DOHH2 (cell line): Measurements from ENCODE around the gene FBXL17.

Source experiments
- H3F3A ChIP-seq: fragments of 200-600 bp; sonication (generic), shearing (Covaris generic); 2 replicates; pipeline ENCODE4 v1.6.0; 2016; ENCODE audit warnings: antibody characterized with exemption, mild to moderate bottlenecking; ENCODE audit not compliant: control insufficient read depth, insufficient read depth
- H3K27ac ChIP-seq: fragments of 200-600 bp; sonication (generic); 2 replicates; pipeline ENCODE4 v1.5.1; 2014; ENCODE audit warnings: low read depth, mild to moderate bottlenecking, low read length, moderate library complexity
- H3K27me3 ChIP-seq: fragments of 200-600 bp; sonication (generic); 2 replicates; pipeline ENCODE4 v1.6.1; 2014; ENCODE audit warnings: mild to moderate bottlenecking, low read length, mixed read lengths; ENCODE audit not compliant: control insufficient read depth
- H3K36me3 ChIP-seq: fragments of 200-600 bp; sonication (generic); 2 replicates; pipeline ENCODE4 v1.6.1; 2014; ENCODE audit warnings: mild to moderate bottlenecking, low read length, moderate library complexity, mixed read lengths; ENCODE audit not compliant: control insufficient read depth
- H3K4me1 ChIP-seq: fragments of 200-600 bp; sonication (generic); 2 replicates; pipeline ENCODE4 v1.6.1; 2014; ENCODE audit warnings: mild to moderate bottlenecking, low read length, mixed read lengths; ENCODE audit not compliant: control insufficient read depth
- H3K4me2 ChIP-seq: fragments of 200-600 bp; sonication (generic); 2 replicates; pipeline ENCODE4 v1.6.0; 2014; ENCODE audit warnings: mild to moderate bottlenecking, low read length, moderate library complexity
- H3K4me3 ChIP-seq: fragments of 200-600 bp; sonication (generic); 2 replicates; pipeline ENCODE4 v1.5.1; 2014; ENCODE audit warnings: mild to moderate bottlenecking, low read length, mixed read lengths
- H3K79me2 ChIP-seq: fragments of 200-600 bp; sonication (generic); 2 replicates; pipeline ENCODE4 v1.6.1; 2014; ENCODE audit warnings: mild to moderate bottlenecking, low read length, mixed read lengths; ENCODE audit not compliant: control insufficient read depth
- H3K9me2 ChIP-seq: fragments of 200-600 bp; sonication (generic); replicated peaks from 2 replicates; pipeline ENCODE4 v1.6.1; 2014; ENCODE audit warnings: mild to moderate bottlenecking, low read length, mixed read lengths; ENCODE audit not compliant: control insufficient read depth
- H3K9me3 ChIP-seq: fragments of 200-600 bp; sonication (generic); 2 replicates; pipeline ENCODE4 v1.6.1; 2014; ENCODE audit warnings: antibody characterized with exemption, low read length, mixed read lengths; ENCODE audit not compliant: control insufficient read depth, insufficient read depth
- H4K20me1 ChIP-seq: fragments of 200-600 bp; sonication (generic); 2 replicates; pipeline ENCODE4 v1.6.0; 2014; ENCODE audit warnings: low read depth, mild to moderate bottlenecking, antibody characterized with exemption, low read length, moderate library complexity; ENCODE audit not compliant: control insufficient read depth, insufficient read depth
- EZH2phosphoT487 ChIP-seq: fragments of 200-600 bp; sonication (generic); IDR thresholded peaks from 2 replicates; pipeline ENCODE4 v1.6.1; 2017; ENCODE audit warnings: borderline replicate concordance, mild to moderate bottlenecking, antibody characterized with exemption, low read length, moderate library complexity, mixed read lengths
- TF ChIP-seq, protein P1 (sequence below): fragments of 200-600 bp; sonication (generic); IDR thresholded peaks from one replicate; pipeline ENCODE4 v1.5.1; 2014; ENCODE audit warnings: antibody characterized with exemption, mild to moderate bottlenecking, low read depth, low read length; ENCODE audit not compliant: poor library complexity, severe bottlenecking

The FBXL17 gene

DNA sequence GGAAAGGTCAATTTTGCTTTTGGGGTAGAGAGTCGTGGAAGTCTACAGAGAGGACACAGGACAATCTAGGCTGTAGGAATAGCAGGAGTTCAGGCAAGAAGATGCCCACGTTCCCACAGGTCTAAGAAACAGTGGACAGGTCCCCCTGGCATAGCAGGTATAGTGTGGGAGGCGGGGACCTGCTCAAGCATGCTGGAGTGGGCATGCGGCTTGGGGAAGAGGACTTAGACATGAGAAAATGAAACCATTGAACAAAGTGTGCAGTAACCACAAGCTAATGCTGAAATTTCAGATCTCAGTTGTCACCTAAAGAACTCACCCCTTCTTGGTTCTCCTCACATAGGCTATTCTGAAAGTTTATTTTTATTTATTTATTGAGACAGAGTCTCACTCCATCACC, 568.3 kb downstream of the FBXL17 start:
- Histone ChIP-seq H3K4me3 (no peak overlapping the region), H3K27ac (no peak overlapping the region), H3K4me2 (no peak overlapping the region)

DNA sequence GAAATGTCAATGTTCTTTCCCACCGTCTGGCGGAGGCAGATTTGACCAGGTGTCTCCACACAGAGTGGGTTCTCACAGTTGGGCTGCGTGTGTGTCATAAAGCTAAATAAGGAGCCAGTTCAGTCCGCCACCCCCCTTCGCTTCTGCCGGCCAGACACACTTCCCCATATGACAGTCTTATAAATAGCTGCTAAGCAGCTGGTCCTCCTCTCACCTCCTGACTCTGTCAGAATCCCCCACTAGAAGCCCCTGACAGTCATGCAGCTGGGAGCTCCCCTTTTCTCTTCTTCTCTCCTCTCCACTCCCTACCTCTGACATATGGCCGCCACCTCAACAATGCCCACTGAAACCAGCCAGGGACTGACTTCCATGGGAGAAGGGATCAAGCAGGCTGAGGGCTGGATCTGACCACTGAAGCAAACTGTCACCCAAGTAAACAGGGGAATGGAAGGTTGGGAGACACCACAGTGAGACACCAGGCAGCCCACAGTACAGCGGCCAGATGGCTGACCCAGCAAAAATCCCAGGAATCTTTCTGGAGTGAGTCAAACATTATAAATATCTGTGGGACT, 569.2 kb downstream of the FBXL17 start:
- no peak overlapping the region for H3K27ac ChIP-seq
- no peak overlapping the region for H3K4me2 ChIP-seq

More for the DNA sequence above, 568.3 kb downstream of the FBXL17 start:
- Histone ChIP-seq H3K36me3 (no peaks in the 10 kb centered on the region), H3K27me3 (no peaks in the 10 kb centered on the region), H3K4me1 (no peaks in the 10 kb centered on the region), H3K9me2 (no peaks in the 10 kb centered on the region), H3K9me3 (no peaks in the 10 kb centered on the region), H3F3A (no peaks in the 10 kb centered on the region), H4K20me1 (no peaks in the 10 kb centered on the region), H3K79me2 (no peaks in the 10 kb centered on the region)
- no peak for TF ChIP-seq EZH2phosphoT487
- TF ChIP-seq, protein P1, sequence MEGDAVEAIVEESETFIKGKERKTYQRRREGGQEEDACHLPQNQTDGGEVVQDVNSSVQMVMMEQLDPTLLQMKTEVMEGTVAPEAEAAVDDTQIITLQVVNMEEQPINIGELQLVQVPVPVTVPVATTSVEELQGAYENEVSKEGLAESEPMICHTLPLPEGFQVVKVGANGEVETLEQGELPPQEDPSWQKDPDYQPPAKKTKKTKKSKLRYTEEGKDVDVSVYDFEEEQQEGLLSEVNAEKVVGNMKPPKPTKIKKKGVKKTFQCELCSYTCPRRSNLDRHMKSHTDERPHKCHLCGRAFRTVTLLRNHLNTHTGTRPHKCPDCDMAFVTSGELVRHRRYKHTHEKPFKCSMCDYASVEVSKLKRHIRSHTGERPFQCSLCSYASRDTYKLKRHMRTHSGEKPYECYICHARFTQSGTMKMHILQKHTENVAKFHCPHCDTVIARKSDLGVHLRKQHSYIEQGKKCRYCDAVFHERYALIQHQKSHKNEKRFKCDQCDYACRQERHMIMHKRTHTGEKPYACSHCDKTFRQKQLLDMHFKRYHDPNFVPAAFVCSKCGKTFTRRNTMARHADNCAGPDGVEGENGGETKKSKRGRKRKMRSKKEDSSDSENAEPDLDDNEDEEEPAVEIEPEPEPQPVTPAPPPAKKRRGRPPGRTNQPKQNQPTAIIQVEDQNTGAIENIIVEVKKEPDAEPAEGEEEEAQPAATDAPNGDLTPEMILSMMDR: no peak

DNA sequence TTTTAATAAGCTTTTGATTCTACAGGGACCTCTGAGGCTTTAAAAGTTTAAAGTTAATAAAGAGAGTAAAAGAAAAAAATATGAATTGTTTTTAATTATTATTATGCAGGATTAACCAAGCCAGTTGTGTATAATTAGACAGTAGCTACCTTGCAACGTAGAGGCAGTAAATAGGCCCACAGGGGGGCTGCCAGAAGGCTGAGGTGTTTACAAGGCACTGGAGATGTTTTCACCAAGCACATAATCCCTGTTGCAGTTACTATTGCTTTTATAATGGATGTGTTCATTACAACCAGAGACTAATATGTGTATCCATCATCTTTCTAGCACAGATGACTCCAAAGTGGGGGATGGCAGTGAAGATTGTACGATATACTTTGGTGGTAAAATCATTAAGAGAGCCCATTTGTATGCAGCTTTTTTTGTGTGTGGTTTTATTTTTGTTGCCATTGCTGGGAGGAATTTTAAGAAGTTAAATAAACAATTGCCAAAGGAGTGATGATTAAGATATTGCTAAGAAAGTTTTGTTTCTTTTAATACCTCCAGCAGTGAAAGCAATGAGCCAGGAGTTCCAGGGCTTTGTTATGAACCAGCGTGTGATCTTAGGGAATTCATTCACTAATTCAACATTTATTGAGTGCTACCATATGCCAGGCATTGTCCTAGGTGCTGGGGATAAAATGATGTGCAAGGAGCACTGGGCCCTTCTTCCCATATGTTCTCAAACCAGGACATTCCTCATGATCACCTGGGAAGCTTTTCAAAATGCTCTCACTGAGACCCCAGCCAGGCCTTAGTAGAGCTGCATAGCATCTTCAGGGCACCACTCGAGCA, 572.5 kb downstream of the FBXL17 start:
- Histone ChIP-seq H3K4me1 (no peaks in the 10 kb centered on the region), H3K4me3 (no peak overlapping the region), H3K36me3 (no peaks in the 10 kb centered on the region), H3K79me2 (no peaks in the 10 kb centered on the region), H3K27me3 (no peaks in the 10 kb centered on the region), H3K9me2 (no peaks in the 10 kb centered on the region), H3K27ac (no peak overlapping the region), H3F3A (no peaks in the 10 kb centered on the region), H3K9me3 (no peaks in the 10 kb centered on the region), H4K20me1 (no peaks in the 10 kb centered on the region), H3K4me2 (no peak overlapping the region)
- TF ChIP-seq EZH2phosphoT487: no peak
- TF ChIP-seq, protein P1: no peak

More for the DNA sequence above, 569.2 kb downstream of the FBXL17 start:
- Histone ChIP-seq H3K4me1 (no peaks in the 10 kb centered on the region), H3K4me3 (no peak overlapping the region), H3K36me3 (no peaks in the 10 kb centered on the region), H3F3A (no peaks in the 10 kb centered on the region), H3K9me3 (no peaks in the 10 kb centered on the region), H3K27me3 (no peaks in the 10 kb centered on the region), H4K20me1 (no peaks in the 10 kb centered on the region), H3K79me2 (no peaks in the 10 kb centered on the region), H3K9me2 (no peaks in the 10 kb centered on the region)
- TF ChIP-seq, protein P1: no peak
- TF ChIP-seq EZH2phosphoT487: no peak
